Measurements from ENCODE around the gene COL16A1.

The COL16A1 gene

DNA sequence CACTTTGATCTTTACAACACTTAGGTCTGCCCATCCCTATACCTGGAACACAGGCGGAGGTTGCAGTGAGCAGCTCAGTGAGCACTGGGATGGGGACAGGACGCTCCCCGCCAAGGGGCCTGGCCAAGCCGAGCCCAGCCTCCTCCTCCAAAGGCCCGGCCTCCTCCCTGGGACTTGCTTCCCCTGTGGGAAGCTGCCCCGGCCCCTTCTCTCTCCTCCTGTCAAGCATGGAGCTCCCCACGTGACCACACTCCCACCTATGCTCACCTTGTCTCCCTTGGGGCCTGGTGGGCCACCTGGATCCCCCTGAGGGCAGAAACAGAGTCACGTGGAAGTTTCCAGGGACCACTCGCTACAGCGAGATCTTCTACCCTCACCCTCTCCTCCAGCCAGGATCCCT is 12.9 kb downstream of the COL16A1 start:
- DNase-seq (ENCODE audit: extremely low read depth, low read depth), result no peak
- TF ChIP-seq, protein P1, sequence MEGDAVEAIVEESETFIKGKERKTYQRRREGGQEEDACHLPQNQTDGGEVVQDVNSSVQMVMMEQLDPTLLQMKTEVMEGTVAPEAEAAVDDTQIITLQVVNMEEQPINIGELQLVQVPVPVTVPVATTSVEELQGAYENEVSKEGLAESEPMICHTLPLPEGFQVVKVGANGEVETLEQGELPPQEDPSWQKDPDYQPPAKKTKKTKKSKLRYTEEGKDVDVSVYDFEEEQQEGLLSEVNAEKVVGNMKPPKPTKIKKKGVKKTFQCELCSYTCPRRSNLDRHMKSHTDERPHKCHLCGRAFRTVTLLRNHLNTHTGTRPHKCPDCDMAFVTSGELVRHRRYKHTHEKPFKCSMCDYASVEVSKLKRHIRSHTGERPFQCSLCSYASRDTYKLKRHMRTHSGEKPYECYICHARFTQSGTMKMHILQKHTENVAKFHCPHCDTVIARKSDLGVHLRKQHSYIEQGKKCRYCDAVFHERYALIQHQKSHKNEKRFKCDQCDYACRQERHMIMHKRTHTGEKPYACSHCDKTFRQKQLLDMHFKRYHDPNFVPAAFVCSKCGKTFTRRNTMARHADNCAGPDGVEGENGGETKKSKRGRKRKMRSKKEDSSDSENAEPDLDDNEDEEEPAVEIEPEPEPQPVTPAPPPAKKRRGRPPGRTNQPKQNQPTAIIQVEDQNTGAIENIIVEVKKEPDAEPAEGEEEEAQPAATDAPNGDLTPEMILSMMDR (IDR thresholded peaks at IDR 0.05; ENCODE audit: low read depth, low read length), result no peak

DNA sequence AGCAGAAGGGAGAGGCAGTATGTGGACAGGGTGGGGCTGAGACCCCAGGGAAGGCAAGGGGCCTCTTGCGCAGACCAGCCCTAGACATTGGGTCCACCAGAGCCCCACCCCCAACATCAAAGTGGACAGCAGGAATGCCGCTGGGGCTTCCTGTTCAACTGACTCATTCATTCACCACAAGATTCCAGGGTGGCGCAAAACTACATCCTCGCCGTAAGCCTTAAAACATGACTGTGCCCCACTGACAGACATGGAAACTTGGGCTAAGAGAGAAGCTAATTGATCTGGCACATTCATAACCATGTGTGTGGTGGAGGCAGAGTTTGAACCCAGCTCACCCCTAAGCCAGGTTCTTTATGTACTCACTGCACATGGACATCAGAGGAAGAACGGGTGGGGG is 14.0 kb downstream of the COL16A1 start:
- TF ChIP-seq, protein P1 (IDR thresholded peaks at IDR 0.05; ENCODE audit: low read depth, low read length), result no peak
- DNase-seq (ENCODE audit: extremely low read depth, low read depth), result peak; percentile 75

DNA sequence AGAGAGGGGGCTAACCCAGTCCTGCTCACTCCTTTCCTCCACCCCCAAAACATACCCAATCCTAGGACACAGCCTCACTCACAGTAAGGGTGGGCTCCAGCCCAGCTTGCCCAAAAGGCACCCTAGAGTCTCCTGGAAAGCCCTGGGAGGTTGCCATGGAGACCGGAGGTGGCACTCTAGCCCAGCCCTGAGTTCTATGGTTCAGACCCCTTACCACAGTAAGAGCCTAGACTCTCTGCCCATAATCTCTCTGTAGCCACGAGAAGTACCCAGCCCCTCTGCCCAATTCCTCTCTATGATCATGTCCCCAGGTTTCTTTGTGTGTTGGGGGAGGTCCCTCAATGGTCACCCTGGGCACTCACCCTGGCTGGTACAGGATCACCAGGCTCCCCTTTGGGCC is 14.4 kb downstream of the COL16A1 start:
- no peak for DNase-seq (ENCODE audit: extremely low read depth, low read depth)
- TF ChIP-seq, protein P1 (IDR thresholded peaks at IDR 0.05; ENCODE audit: low read depth, low read length), result no peak

DNA sequence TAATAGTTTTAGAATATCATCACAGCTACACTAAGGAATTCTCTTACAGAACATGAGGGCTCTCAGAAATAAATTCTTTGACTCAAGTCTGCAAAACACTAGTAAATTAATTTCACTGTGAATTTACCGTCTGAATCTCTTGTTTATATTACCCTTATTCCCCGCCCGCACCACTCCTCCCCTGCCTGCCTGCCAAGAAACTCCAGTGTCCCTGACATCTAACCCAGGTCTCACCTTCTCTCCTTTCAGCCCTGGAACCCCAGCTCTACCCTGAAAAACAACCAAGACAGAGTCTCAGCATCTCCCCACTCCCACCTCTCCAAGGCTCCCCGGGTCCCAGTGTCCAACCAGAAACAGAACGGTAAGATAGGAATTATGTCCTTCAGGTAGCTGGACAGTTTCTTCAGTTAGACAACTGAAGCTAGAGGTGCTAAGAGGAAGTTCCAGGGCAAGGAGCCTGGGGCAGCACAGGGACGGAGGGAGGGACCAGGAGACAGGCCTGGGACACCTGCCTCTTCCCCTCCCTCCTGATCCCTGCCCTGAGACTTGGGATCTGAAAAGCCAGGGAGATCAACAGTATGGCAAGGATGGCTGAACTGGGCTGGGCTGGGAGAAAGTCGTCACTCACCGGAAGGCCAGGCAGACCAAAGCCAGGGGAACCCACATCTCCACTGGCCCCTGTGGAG is 15.4 kb downstream of the COL16A1 start:
- no peak for DNase-seq (ENCODE audit: extremely low read depth, low read depth)
- TF ChIP-seq, protein P1 (IDR thresholded peaks at IDR 0.05; ENCODE audit: low read depth, low read length), result no peak

DNA sequence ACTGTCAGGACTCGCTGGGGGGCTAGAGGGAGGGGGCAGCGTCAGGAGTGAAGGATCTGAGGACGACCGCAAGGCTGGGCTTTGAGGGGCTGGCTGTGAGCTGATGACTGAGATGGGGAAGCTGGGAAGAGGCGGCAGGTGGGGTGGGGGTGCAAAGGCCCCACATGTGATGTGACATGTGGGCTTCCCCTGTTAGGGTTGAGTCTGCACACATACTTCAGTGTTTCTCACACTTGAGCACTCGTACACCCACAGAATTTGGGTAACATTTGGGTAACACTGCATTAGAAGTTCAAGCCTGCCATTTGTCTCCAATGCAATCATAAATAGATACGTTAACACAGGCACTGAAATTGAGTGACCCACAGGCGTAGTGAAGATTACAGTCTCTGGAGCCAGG is 16.2 kb downstream of the COL16A1 start:
- DNase-seq (ENCODE audit: extremely low read depth, low read depth), result no peak
- TF ChIP-seq, protein P1 (IDR thresholded peaks at IDR 0.05; ENCODE audit: low read depth, low read length), result no peak

DNA sequence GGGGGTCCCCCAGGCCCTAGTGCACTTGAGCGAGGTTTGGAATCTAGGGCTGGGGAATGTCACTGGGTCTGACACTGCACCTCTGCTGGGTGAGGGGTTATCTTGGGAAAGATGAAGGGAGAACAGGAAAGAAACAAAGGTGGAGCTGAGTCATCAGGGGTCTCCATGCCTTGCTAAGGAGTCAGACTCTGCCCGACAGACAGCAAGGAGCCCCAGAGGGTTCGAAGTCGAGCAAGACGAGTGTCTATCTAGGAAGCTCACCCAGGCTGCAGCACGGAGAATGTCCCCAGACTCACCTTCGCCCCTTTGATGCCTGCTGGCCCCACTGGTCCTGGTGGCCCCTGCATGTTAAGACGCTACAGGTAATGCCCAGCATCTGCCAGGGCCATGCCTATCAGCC is 18.0 kb downstream of the COL16A1 start:
- TF ChIP-seq, protein P1 (IDR thresholded peaks at IDR 0.05; ENCODE audit: low read depth, low read length), result no peak
- no peak for DNase-seq (ENCODE audit: extremely low read depth, low read depth)

DNA sequence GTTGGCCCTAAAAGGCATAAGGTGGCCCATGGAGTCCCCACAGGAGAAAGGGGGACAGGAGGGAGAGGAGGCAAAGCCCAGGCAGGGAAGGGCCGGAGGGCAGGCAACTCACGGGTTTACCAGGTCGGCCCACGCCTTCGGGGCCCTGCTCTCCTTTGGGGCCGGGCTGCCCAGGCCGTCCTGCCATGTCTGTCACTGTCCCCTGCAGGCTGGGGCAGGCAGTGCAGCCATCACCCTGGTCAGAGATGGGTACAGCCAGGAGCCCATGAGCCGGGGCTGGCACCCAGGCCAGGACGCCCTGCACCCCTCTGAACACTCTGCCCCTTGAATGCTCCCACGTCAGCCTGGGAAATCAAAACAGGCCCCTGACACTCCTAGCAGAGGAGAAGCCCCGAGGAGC is 19.8 kb downstream of the COL16A1 start:
- no peak for DNase-seq (ENCODE audit: extremely low read depth, low read depth)
- TF ChIP-seq, protein P1 (IDR thresholded peaks at IDR 0.05; ENCODE audit: low read depth, low read length), result no peak
